HCT116 (cell line): ENCODE measurements around the gene CFAP161.

Experiments used
- CTCF ChIP-seq, 3 experiments: fragments of 200-600 bp in 1 of 3; sonication (generic) in 1 of 3; IDR thresholded peaks in 2 of 3; conservative IDR thresholded peaks in 1 of 3; 2 replicates each; pipeline ENCODE4 v1.5.1; 2012 to 2017; ENCODE audit warnings: low read depth in 2 of 3, low read length in 2 of 3, antibody characterized with exemption in 1 of 3, borderline replicate concordance in 1 of 3, control low read depth in 1 of 3, mild to moderate bottlenecking in 1 of 3, mixed read lengths in 1 of 3, mixed run types in 1 of 3, moderate library complexity in 1 of 3; ENCODE audit not compliant: insufficient read depth in 1 of 3
- ELF1 ChIP-seq: IDR thresholded peaks from 2 replicates; pipeline ENCODE4 v1.6.1; 2012; ENCODE audit warnings: low read depth, borderline replicate concordance
- EZH2 ChIP-seq: fragments of 200-600 bp; sonication (generic); IDR thresholded peaks from 2 replicates; pipeline ENCODE4 v1.6.1; 2017; ENCODE audit warnings: antibody characterized with exemption, mixed run types
- POLR2AphosphoS5 ChIP-seq: IDR thresholded peaks from 2 replicates; pipeline ENCODE4 v1.6.1; 2011; ENCODE audit warnings: mild to moderate bottlenecking, low read depth, low read length, moderate library complexity
- RAD21 ChIP-seq: IDR thresholded peaks from 2 replicates; pipeline ENCODE4 v1.6.1; 2012; ENCODE audit warnings: low read depth, mild to moderate bottlenecking
- SP1 ChIP-seq: IDR thresholded peaks from 2 replicates; pipeline ENCODE4 v1.6.1; 2012; ENCODE audit warnings: low read depth
- SRF ChIP-seq: IDR thresholded peaks from 2 replicates; pipeline ENCODE4 v1.6.1; 2012; ENCODE audit warnings: low read depth
- TCF7L2 ChIP-seq: IDR thresholded peaks from 2 replicates; pipeline ENCODE4 v1.7.0; 2011; ENCODE audit warnings: borderline replicate concordance, inconsistent platforms; ENCODE audit not compliant: insufficient read depth, insufficient read length; ENCODE audit errors: extremely low read depth
- TF ChIP-seq, protein P1 (sequence below): IDR thresholded peaks from 2 replicates; pipeline ENCODE4 v1.6.1; 2012
- TF ChIP-seq, protein P2 (sequence below): IDR thresholded peaks from 2 replicates; pipeline ENCODE4 v1.6.1; 2012

DNA sequence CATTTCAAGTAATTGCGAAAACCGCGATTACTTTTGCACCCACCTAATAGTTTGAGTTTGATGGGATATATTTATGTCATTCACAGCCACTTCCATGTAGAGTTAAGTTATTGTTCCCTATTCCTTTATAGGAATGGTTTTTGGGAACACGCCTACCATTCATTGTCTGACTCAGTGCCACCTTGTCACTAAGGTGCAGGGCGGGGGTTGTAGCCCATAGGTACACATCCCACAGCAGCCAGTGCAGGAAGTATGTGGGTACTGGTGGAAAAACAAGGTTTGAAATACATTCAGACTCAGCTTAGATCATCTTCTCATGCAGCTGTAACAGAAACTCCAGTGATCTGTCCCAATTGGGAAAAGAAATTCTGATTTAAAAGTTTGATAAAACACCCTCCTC lies 48.2 kb upstream of the CFAP161 start:
- TF ChIP-seq CTCF (IDR thresholded peaks at IDR 0.05 in 2 of 3, conservative IDR thresholded peaks at IDR 0.05 in 1 of 3; ENCODE audit: borderline replicate concordance in 1 of 3, insufficient read depth in 1 of 3, low read depth in 2 of 3, low read length in 2 of 3) = no peak
- TF ChIP-seq SP1 = no peak
- TF ChIP-seq ELF1 = no peak
- no peak for TF ChIP-seq POLR2AphosphoS5
- TF ChIP-seq EZH2 = no peak
- TF ChIP-seq, protein P1, sequence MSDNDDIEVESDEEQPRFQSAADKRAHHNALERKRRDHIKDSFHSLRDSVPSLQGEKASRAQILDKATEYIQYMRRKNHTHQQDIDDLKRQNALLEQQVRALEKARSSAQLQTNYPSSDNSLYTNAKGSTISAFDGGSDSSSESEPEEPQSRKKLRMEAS = no peak
- TF ChIP-seq, protein P2, sequence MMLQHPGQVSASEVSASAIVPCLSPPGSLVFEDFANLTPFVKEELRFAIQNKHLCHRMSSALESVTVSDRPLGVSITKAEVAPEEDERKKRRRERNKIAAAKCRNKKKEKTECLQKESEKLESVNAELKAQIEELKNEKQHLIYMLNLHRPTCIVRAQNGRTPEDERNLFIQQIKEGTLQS = no peak
- no peak for TF ChIP-seq SRF
- TF ChIP-seq RAD21 = no peak
- TF ChIP-seq TCF7L2 = no peak
